Germinal center (tissue), 1 donor: ENCODE data around the gene BRD3.

Source experiments
- DNase-seq: peaks from one replicate; pipeline ENCODE4 v3.0.0; 2012; ENCODE audit warnings: mixed read lengths, low spot score

BRD3 gene

GRCh38 chr9:134054891-134055811, 12.7 kb downstream of the BRD3 start:
- no peak for DNase-seq

- DNase-seq, result no peak
Measured at GRCh38 chr9:134053941-134054761, 13.7 kb downstream of the BRD3 start.

GRCh38 chr9:134053401-134053871, 14.4 kb downstream of the BRD3 start:
- no peak for DNase-seq

- no peak for DNase-seq
Measured at GRCh38 chr9:134052941-134053340, 14.9 kb downstream of the BRD3 start.

- DNase-seq, result no peak
Measured at GRCh38 chr9:134052491-134052890, 15.3 kb downstream of the BRD3 start.

- no peak for DNase-seq
Measured at GRCh38 chr9:134051319-134051718, 16.5 kb downstream of the BRD3 start.

GRCh38 chr9:134050726-134051125, 17.1 kb downstream of the BRD3 start:
- no peak for DNase-seq

GRCh38 chr9:134049772-134050588, 17.8 kb downstream of the BRD3 start:
- DNase-seq, result no peak

- DNase-seq, result no peak
Measured at GRCh38 chr9:134049236-134049635, 18.6 kb downstream of the BRD3 start.

- no peak for DNase-seq
Measured at GRCh38 chr9:134048582-134048968, 19.3 kb downstream of the BRD3 start.

GRCh38 chr9:134047868-134048581, 19.8 kb downstream of the BRD3 start:
- DNase-seq, result no peak

- no peak for DNase-seq
Measured at GRCh38 chr9:134046894-134047681, 20.7 kb downstream of the BRD3 start.

- no peak for DNase-seq
Measured at GRCh38 chr9:134045841-134046544, 21.8 kb downstream of the BRD3 start.

- DNase-seq, result no peak
Measured at GRCh38 chr9:134044944-134045343, 22.9 kb downstream of the BRD3 start.

GRCh38 chr9:134043531-134043988, 24.3 kb downstream of the BRD3 start:
- no peak for DNase-seq

- DNase-seq, result no peak
Measured at GRCh38 chr9:134041649-134041962, 26.2 kb downstream of the BRD3 start.

- no peak for DNase-seq
Measured at GRCh38 chr9:134040781-134041648, 26.8 kb downstream of the BRD3 start.

GRCh38 chr9:134040176-134040565, 27.7 kb downstream of the BRD3 start:
- no peak for DNase-seq
